NCI-H345 treated with DMSO at 0.1 percent for 48 hours (cell line): ENCODE measurements around the gene EMID1.

Experiments used
- DNase-seq: peaks from one replicate; lab custom pipeline; 2025; ENCODE audit not compliant: unreplicated experiment; lab: John Stamatoyannopoulos, UW

The EMID1 gene

DNA sequence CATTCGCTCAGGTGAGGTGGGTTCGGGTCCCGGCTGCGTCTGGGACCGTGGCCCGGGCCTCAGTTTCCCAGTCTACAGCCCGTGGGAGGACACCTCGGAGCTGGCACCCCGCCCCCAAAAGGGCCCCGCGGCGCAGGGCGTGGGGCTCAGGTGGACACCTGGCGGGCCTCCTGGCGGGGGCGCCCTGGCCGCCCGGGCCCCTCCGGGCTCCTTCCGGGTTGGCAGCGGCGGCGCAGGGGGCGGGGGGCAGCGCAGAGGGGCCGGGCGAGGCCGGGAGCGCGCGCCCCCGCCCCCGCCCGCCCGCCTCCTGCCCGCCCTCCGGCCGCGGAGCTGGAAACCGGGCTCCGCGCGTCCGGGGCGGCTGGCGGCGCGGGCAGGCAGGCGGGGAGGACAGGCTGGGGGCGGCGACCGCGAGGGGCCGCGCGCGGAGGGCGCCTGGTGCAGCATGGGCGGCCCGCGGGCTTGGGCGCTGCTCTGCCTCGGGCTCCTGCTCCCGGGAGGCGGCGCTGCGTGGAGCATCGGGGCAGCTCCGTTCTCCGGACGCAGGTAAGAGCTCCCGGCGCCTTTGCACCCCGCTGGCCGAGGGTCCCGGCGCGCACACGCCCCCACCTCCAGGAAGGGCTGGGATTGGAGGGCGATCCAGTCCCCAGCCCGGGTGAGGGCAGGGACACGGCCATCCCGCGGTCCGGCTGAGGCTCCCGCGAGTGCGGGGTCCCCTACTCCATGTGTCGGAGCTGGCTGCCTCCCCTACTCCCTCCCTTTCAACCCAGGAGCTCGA, at the start of gene EMID1:
Gene EMID1 (plus strand): TSS at position 303 of the 778 bp plus-strand sequence. CDS start 143 bp downstream, at position 446.
- no peak for DNase-seq

DNA sequence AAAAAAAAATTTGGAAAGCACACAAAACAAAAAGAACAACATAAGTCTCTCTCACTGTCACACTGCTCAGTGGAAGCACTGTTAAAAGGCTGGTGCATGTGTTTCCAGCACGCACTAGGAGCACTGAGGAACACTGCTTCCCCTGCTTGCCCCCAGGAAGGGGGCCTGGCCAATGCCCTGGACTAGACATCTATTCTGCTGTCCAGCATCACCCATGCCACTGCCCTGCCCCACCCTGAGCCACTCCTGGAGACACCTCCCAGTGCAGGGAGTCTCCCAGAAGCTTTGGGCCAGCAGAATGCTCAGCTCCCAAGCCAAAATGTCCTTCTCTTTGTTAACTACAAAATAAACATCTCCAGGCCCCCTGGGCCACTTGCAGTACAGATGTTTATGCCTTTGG, 49.7 kb upstream of the EMID1 start:
- no peak for DNase-seq

DNA sequence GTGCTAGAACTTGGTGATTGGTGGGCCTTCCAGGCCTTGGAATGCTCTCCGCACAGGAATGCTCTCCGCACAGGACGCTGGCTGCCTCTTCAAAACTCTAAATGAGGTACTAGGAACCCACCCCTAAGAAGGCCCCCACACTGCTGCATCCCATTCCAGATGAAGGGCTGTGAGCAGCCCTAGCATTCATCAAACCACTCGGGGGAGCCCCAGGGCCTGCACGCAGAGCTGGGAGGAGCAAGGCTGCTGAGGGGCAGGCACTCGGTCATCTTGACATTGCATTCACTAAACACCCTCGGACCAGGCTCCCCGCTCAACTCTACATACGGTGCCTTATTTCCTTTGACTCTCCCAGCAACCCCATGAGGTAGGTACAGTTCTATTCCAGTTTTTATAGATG, 49.2 kb upstream of the EMID1 start:
- DNase-seq, result no peak

DNA sequence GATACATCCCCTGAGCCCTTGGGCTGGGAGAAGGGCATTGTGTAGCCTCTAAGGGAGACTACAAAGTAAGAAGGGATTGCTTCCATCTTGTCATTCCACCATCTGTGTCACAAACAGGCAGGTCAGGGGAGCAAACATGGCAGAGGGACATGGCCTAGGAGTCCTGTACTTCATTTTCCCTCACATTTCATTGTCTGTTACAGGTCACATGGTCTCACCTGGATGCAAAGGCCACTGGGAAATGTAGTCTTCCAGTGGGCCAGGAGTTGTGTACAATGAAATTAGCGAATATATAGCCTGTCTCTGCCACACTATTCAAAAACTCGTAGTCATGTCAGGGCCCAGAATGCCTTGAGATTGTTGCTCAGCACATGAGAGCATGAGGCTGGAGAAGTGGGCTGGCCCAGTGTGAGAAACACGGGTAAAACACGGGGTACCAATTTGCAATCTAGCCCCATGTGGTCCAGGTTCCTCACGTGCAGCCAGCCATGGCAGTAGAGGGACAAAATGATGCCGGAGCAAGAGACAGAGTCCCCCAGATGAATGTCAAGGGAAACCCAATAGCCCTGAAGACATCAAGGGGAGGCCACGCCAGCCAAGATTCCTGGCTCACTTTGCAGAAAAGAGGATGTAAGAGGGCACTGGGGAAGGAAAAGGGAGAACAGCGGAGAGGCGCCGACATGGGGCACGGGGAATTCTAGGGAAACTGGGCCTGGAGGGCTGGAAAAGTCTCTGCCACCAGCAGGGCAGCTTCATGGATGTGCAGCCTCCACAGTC, 47.7 kb upstream of the EMID1 start:
- no peak for DNase-seq

DNA sequence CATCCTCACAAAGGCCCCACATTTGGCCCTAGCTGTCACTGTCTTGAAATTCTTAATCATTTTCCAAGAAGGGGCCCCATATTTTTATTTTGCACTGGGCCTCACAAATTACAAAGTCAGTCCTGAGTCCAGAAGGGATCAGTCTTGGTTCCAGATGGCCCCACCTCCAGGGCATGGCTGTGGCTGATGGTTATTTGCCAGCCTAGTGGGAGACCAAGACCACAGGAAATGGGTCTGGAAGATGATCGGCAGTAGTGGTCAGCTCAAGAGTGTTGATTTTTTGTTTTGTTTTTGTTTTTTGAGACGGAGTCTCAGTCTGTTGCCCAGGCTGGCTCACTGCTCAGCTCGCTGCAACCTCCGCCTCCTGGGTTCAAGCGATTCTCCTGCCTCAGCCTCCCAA, 47.1 kb upstream of the EMID1 start:
- DNase-seq, result no peak

DNA sequence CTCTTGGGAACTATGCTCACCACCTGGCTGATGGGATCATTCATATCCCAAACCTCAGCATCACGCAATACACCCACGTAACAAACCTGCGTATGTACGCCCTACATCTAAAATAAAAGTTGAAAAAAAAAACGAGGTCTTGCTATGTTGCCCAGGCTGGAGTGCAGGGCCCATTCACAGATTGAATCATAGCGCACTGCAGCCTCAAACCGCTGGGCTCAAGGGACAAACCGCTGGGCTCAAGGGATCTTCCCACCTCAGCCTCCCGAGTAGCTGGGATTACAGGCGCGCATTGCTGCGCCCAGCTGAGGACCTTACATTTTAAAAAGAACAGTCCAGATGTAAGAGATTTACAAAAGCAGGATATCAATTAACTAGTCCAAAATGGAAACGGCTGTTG, 41.9 kb upstream of the EMID1 start:
- DNase-seq, result no peak

DNA sequence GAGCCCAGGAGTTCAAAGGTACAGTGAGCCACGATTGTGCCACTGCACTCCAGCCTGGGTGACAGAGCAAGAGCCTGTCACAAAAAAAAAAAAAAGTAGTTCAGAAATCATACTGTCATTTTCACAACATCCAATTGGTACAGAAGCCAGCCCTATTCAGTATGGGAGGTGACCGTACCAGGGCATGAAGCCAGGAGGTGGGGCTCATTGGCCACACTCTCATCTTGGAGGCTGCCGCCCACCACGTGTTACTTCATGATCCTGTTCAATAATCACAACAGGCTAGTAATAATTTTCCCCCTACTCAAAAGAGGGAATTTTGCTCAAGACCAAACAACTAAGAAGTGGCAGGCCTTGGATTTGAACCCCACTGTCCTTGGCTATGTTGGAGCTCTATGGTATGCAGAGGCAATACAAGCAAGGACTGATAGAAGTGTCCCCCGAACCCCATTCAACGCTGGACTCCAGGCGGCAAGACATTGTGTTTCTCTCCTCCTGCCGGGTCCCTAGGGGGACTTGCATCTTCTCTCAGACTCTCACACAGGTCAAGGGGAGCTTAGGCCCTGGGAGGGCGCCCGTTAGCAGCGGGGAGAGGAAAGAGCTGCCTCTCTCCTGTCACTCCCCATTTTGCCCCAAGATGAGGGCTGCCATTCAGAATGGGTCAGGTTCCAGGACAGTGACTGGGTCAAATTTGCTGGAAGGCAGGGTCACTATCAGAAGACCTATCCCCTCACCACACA, 40.2 kb upstream of the EMID1 start:
- DNase-seq, result no peak

DNA sequence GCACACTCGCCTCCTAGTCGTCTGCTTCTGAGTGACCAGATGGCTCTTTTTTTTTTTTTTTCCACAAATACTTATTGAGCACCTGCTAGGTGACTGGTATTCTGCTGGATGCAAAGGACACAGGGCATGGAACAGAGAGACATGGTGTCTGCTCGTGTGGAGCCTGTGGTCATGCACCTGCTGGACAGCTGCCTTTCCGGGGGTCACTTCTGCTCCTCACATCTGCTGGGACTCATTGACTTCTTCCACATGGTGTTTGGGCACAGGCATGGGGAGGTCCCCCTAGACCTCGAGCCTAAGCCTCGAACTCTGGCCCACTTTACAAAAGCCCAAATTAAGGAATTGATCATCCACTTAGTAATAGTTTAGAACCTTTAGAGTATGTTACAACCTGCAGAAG, 39.5 kb upstream of the EMID1 start:
- DNase-seq, result no peak

DNA sequence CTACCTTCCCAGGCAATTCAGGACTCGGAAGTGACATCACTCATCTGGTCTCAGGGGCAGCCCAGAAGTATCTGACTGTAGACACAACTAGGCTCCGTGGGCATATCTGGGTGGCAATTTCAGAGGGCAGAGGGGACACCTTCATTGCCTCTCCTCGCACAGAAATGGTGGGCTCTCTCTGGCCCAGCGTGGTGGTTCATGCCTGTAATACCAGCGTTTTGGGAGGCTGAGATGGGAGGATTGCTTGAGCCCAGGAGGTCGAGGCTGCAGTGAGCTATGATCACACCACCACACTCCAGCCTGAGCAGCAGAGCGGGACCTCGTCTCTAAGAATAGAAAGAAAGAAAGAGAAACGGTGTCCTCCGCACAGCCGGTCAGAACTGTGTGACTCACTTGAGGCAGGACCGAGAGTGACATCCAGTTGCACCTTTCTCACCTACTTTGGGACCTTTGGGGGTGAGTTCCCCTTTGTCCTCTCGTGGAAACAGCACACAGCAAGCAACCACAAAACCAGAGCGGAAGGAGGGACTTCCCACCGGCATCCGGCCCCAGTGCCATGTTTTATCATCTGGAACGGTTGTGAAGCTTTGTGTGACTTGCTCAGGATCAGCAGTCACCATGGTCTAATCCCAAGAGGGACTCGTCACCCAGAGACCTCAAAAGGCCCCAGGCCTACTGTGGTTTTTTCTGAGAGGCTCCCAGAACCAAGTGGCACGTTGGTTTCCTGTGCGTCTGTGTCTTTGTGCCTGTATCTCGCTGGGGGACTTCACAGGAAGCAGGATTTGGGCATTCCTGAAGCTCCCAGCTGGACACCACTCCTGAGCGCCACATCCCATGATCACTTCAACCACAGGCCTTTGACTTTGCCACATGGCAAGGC, 38.4 kb upstream of the EMID1 start:
- DNase-seq, result no peak

DNA sequence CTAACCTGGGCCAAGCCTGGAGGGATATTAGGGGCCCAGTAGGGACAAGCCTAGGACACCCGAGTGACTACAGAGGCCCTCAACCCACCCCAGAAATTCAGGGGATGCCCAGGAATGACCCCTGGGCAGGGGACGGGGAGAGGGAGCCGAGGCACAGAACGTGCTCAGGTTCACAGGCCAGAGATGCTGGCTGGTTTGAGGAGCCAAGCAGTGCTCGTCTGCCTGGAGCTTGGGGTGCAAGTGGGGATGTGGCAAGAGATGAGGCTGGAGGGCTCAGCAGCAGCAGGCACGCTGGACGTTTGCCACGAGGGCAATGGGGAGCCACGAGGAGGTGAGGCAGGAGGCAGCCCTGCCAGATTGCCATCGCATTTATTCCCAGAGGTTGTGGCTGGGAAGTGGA, 34.0 kb upstream of the EMID1 start:
- no peak for DNase-seq

DNA sequence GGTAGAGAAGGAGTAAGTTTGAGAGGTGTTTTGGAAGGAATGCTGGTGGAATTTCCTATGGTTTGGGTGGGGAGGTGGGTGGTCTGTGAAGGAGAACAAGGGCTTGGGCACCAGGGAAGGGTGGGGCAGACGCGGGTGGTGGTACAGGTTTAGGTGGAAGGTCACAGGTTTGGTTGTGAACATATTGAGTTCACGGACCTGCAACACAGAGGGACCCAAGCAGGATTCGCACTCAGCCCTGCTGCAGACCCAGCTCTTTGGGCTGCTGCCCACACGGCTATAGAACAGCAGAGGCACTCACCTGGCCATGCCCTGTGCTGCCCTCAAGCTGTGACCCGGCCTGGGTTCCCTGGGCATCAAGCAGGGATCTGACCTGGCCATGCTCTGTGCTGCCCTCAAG, 33.5 kb upstream of the EMID1 start:
- no peak for DNase-seq

DNA sequence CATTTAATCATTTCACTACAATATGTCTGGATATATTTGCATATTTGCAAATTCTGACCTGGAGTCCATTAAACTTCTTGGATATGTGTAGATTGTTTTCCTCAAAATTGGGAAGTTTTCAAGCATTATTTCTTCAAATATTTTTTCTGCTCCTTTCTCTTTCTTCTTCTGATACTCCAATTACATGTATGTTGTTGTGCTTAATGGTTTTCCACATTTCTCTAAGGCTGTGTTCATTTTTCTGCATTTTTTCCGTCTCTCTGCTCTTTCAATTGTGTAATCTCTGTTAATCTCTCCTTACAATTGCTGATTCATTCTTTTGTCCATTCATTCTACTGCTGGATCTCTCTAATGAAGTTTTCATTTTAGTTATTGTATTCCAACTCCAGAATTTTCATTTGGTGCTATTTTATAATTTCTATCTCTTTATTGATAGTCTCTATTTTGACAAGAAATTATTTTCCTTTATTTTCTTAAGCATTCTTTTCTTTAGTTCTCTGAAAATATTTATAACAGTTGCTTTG, 30.3 kb upstream of the EMID1 start:
- DNase-seq, result no peak

DNA sequence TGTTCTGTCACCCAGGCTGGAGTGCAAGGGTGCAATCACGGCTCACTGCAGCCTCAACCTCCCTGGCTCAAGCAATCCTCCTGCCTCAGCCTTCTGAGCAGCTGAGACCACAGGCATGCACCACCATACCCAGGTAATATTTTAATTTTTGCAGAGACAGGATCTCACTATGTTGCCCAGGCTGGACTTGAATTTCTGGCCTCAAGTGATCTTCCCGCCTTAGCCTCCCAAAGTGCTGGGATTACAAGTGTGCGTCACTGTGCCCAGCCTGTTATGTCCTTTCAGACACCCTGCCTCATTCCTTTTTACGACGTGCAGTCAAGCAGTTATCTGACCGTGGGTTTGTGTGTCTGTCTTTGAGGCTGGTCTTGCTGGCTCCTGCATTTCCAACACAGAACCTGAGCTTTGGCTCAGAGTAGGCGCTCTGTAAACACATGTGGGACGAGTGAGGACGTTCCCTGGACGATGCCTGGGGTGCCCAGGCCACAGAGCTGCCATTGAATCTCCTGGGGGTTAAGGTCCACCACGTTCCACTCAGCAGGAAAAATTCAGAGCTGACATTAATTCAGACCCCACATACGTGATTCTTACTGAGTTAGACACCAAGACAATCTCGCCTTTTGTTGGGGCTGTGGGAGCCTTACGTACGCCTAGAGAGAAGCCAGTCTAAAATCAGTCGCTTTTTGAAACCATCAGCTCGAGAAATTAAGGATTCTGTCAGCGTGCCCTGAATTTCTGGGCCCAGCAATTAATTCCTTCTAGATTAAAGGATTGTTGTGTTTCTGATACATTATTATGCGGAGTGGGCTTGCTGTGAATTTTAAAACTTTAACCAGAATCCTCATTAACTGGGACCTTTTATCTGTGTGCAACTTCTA, 21.5 kb upstream of the EMID1 start:
- no peak for DNase-seq

DNA sequence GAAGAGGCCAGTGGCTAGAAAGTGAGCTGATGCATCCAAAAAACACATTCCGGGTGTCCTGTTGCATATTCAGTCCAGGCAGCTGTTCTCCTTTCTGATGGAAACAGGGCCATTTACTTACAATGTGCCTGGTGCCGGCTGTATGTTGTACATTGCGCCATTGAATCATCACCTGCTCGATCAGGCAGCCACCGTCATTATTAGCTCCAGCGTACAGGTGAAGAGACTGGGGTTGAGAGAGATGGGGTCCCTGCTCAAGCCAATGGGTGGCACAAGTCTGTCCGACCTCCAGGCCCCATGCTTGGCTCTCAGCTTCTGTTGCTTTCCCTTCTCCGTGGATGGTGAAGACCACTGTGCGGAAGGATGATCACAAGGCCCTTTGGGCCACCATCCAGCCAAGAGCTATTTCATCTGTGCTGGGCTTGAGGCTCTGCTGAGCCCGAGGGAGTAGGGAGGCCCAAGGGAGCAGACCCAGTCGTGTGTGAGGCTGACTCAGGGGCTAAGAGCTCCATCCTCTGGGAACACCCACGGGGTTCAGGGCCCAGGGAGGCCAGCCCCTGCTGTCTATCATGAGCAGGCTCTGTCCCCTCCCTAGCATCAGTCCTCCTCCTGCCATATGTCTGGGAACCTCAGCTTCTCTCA, 20.7 kb upstream of the EMID1 start:
- no peak for DNase-seq

DNA sequence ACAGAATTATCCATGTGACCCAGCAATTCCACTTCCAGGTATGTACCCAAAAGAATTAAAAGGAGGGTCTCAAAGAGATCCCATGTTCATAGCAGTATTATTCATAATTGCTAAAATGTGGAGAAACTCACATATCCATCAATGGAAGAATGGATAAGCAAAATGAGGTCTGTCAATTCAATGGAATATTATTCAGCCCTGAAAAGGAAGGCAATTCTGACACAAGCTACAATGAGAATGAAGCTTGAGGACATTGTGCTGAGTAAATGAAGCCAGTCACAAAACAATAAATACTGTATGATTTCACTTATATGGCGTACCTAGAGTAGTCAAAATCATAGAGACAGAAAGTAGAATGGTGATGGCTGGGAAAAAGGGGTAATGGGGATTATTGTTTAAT, 19.4 kb upstream of the EMID1 start:
- DNase-seq, result no peak

DNA sequence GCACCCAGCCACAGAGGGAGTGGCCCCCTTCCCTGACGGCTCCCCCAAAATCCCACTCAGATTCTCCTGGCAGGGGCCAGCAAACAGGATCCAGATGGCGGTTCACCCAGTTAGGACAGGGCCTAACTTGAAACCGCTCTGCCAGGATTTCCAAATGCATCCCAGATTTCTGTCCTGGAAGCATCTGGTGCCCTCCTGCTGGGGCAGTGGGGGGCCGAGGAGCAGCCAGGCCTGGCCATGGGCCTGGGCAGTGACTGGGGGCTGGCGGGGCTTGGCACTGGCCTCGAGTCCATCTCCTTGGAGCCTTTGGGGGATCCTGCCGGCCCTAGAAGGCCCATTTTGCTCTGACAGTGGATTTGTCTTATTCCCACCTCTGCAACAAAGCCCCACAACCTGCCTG, 17.9 kb upstream of the EMID1 start:
- no peak for DNase-seq

DNA sequence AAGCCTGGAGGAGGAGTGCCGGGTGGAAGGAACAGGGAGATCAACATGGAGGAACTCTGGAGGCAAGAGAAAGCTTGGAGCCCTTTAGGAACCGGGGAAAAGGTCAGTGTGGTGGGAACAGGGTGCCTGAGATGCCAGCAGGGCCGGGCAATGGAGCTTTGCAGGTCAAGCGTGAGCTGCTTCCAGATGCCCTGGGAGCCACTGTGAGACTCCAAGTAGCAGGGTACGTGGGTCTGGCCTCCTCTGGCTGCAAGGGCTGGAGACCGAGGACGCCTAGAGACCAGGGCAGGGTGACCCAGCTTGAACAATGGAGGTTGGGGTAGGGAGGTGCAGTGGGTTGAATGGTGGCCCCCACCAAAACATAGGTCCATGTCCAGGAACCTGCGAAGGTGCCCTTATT, 15.6 kb upstream of the EMID1 start:
- no peak for DNase-seq

DNA sequence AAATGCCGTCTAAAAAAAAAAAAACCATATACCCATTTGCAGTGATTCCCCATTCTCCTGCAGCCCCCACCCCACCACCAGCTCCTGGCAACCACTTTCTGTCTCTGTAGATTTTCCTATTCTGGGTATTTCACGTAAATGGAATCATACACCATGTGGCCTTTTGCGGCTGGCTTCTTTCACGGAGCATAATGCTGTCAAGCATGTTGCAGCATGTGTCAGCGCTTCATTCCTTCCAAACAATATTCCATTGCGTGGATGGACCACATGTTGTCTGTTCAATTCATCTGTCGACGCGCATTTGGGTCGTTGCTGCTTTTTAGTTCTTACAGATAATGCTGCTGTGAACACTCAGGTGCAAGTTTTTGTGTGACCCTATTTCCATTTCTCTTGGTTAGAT, 14.8 kb upstream of the EMID1 start:
- no peak for DNase-seq

DNA sequence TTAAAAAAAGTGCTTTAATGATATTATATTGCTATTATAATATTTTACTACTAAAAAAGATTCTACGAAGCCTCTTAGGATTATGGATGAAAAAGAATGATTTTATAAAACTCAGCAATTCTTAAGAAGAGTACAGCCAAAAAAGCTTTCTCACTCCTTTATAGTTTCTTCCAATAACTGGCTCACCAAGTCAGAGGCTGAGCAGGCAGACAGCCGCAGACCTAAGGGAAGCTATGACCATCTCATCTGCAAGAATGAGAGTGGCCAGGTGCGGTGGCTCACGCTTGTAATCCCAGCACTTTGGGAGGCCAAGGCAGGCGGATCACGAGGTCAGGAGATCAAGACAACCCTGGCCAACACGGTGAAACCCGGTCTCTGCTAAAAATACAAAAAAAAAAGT, 12.7 kb upstream of the EMID1 start:
- DNase-seq, result no peak
